GM23338 (cell line): ENCODE results near the gene CHI3L1. TPM values are rescaled to one million over a fixed set of nuclear protein-coding genes. Genes with fewer than 3 reads are reported as not detected.

Source experiments
- CREB1 ChIP-seq: fragments of 250-450 bp; sonication (Bioruptor Pico); IDR thresholded peaks from 2 replicates; pipeline ENCODE4 v1.5.0; 2020; ENCODE audit warnings: low read depth, mild to moderate bottlenecking, moderate library complexity
- CTCF ChIP-seq, 2 experiments: fragments of 200-600 bp in 1 of 2; sonication (generic) in 1 of 2; conservative IDR thresholded peaks; 2 replicates each; pipeline versions ENCODE4 v1.5.1 to v1.6.1; 2016 to 2017; ENCODE audit warnings: antibody characterized with exemption in 2 of 2, low read depth in 2 of 2, mild to moderate bottlenecking in 2 of 2, moderate library complexity in 1 of 2
- EZH2phosphoT487 ChIP-seq: fragments of 200-600 bp; sonication (generic); IDR thresholded peaks from one replicate; pipeline ENCODE4 v1.8.1; 2018; ENCODE audit warnings: antibody characterized with exemption; ENCODE audit not compliant: unreplicated experiment
- JUNB ChIP-seq: IDR thresholded peaks from one replicate; pipeline ENCODE4 v1.6.1; 2016; ENCODE audit warnings: antibody characterized with exemption; ENCODE audit not compliant: unreplicated experiment
- NANOG ChIP-seq: IDR thresholded peaks from 2 replicates; pipeline ENCODE4 v1.6.1; 2016; ENCODE audit warnings: antibody characterized with exemption, borderline replicate concordance
- POLR2AphosphoS5 ChIP-seq: IDR thresholded peaks from 2 replicates; pipeline ENCODE4 v1.6.1; 2016; ENCODE audit warnings: antibody characterized with exemption, low read depth
- REST ChIP-seq: IDR thresholded peaks from one replicate; pipeline ENCODE4 v1.6.1; 2018; ENCODE audit warnings: antibody characterized with exemption; ENCODE audit not compliant: unreplicated experiment
- ZNF462 ChIP-seq: fragments of 250-450 bp; sonication (Bioruptor Pico); IDR thresholded peaks from 2 replicates; pipeline ENCODE4 v1.5.0; 2020; ENCODE audit warnings: mild to moderate bottlenecking, moderate library complexity
- polyA plus RNA-seq: library from polyadenylated mRNA; unstranded; fragments of >200 nt; fragmentation: Nextera tagmentation; extraction: Ambion mirVana; gene quantifications from 2 replicates; pipeline ENCODE4 v1.2.1, GENCODE V29; 2016
- total RNA-seq: library from RNA; depleted of rRNA; stranded (reverse); fragments of >200 nt; shearing (Covaris generic); gene quantifications from 2 replicates; pipeline ENCODE4 v1.2.3, GENCODE V29; 2014

The CHI3L1 gene
- total and polyA plus RNA-seq, 2 experiments from 2014 or later: 0.76 TPM; not detected in 1

- TF ChIP-seq ZNF462 (CRISPR knock-in tag): no peak
- TF ChIP-seq POLR2AphosphoS5: no peak
- TF ChIP-seq REST: no peak
- TF ChIP-seq JUNB: no peak
- no peak for TF ChIP-seq NANOG
- TF ChIP-seq CREB1: no peak
- TF ChIP-seq CTCF (conservative IDR thresholded peaks at IDR 0.05; ENCODE audit: low read depth in 2 of 2): no peak
- TF ChIP-seq EZH2phosphoT487: no peak
Observed at GRCh38 chr1:203190949-203191348, 4.4 kb upstream of the CHI3L1 start (continued).
